Endothelial cell of umbilical vein (primary cell): ENCODE results near the gene DYRK3. TPM values are rescaled to one million over a fixed set of nuclear protein-coding genes. Genes with fewer than 3 reads are reported as not detected.
A peak's percentile ranks its signal among the peaks of the same experiment; 100 is the strongest.

Source experiments
- BruUV-seq: library from RNA; stranded (reverse); fragments of 400-500 nt; replicated peaks from 2 replicates; lab custom pipeline; 2021; lab: Mats Ljungman, UMichigan
- CTCF ChIA-PET: fragments of 300-600, 350-600 bp; sonication (Branson Sonifier 250); formaldehyde crosslinking; loops from one replicate; lab custom pipeline; 2021; ENCODE audit warnings: antibody characterized with exemption, inconsistent platforms; lab: Charles Lee
- POLR2A ChIA-PET: fragments of 300-600, 350-600 bp; sonication (Branson Sonifier 250); formaldehyde crosslinking; loops from one replicate; lab custom pipeline; 2021; ENCODE audit warnings: antibody characterized with exemption, inconsistent platforms; lab: Charles Lee
- DNase-seq: peaks from one replicate; pipeline ENCODE4 v3.0.0-alpha.2; 2011; ENCODE audit warnings: low read depth, low spot score
- FAIRE-seq: peaks from 2 replicates; lab custom pipeline; 2011; peaks lifted over from hg19 to GRCh38; lab: Jason Lieb, UNC
- H2AFZ ChIP-seq: 2 replicates; pipeline ENCODE4 v1.6.0; 2012; ENCODE audit warnings: low read depth, low read length, control low read depth, inconsistent platforms
- H3K27ac ChIP-seq: 2 replicates; pipeline ENCODE4 v1.5.1; 2011; ENCODE audit warnings: low read depth, mild to moderate bottlenecking, control low read depth, low read length, moderate library complexity; ENCODE audit not compliant: insufficient read depth
- H3K27me3 ChIP-seq, 2 experiments: 2 replicates each; pipeline versions ENCODE4 v1.6.0 to v1.6.1; 2011; ENCODE audit warnings: low read length in 2 of 2, mixed read lengths in 1 of 2; ENCODE audit not compliant: control insufficient read depth in 2 of 2, insufficient read depth in 2 of 2
- H3K36me3 ChIP-seq, 2 experiments: 2 replicates in 1 of 2; 3 replicates in 1 of 2; pipeline ENCODE4 v1.5.1; 2011; ENCODE audit warnings: low read length in 2 of 2, mild to moderate bottlenecking in 1 of 2, moderate library complexity in 1 of 2; ENCODE audit not compliant: control insufficient read depth in 2 of 2, insufficient read depth in 2 of 2; ENCODE audit errors: extremely low read depth in 1 of 2
- H3K4me1 ChIP-seq: 3 replicates; pipeline ENCODE4 v1.5.1; 2011; ENCODE audit warnings: mild to moderate bottlenecking, low read length; ENCODE audit not compliant: control insufficient read depth, insufficient read depth; ENCODE audit errors: extremely low read depth
- H3K4me2 ChIP-seq: 2 replicates; pipeline ENCODE4 v1.6.1; 2011; ENCODE audit warnings: low read length, control low read depth, mixed read lengths; ENCODE audit not compliant: insufficient read depth
- H3K4me3 ChIP-seq, 3 experiments: fragments of 200-600 bp in 1 of 3; sonication (generic), shearing (Covaris generic) in 1 of 3; replicated peaks in 1 of 3; 2 replicates each; pipeline ENCODE4 v1.5.1; 2011 to 2016; ENCODE audit warnings: control low read depth in 3 of 3, low read length in 3 of 3, mild to moderate bottlenecking in 2 of 3, inconsistent platforms in 1 of 3, low read depth in 1 of 3, moderate library complexity in 1 of 3; ENCODE audit not compliant: insufficient read depth in 1 of 3
- H3K79me2 ChIP-seq: 2 replicates; pipeline ENCODE4 v1.6.0; 2012; ENCODE audit warnings: low read length, inconsistent platforms; ENCODE audit not compliant: control insufficient read depth, insufficient read depth
- H3K9ac ChIP-seq: replicated peaks from 2 replicates; pipeline ENCODE3; 2011; ENCODE audit warnings: low read length, control low read depth; ENCODE audit not compliant: insufficient read depth; ENCODE audit errors: extremely low read depth
- H3K9me1 ChIP-seq: replicated peaks from 3 replicates; pipeline ENCODE4 v1.6.0; 2011; ENCODE audit warnings: mild to moderate bottlenecking, low read length; ENCODE audit not compliant: control insufficient read depth, insufficient read depth; ENCODE audit errors: extremely low read depth
- H3K9me3 ChIP-seq: replicated peaks from 2 replicates; pipeline ENCODE4 v1.5.1; 2012; ENCODE audit warnings: low read length, inconsistent platforms; ENCODE audit not compliant: control insufficient read depth, insufficient read depth
- H4K20me1 ChIP-seq: replicated peaks from 2 replicates; pipeline ENCODE3; 2011; ENCODE audit warnings: mild to moderate bottlenecking, low read length; ENCODE audit not compliant: control insufficient read depth, insufficient read depth; ENCODE audit errors: extremely low read depth
- EZH2 ChIP-seq: IDR thresholded peaks from 2 replicates; pipeline ENCODE4 v1.6.1; 2012; ENCODE audit warnings: borderline replicate concordance, low read depth, mild to moderate bottlenecking, moderate library complexity, low read length, inconsistent platforms; ENCODE audit not compliant: severe bottlenecking
- FOS ChIP-seq: IDR thresholded peaks from 2 replicates; pipeline ENCODE4 v1.6.1; 2011; ENCODE audit warnings: mild to moderate bottlenecking, low read length, moderate library complexity, borderline replicate concordance; ENCODE audit not compliant: insufficient read depth
- GATA2 ChIP-seq: IDR thresholded peaks from 2 replicates; pipeline ENCODE4 v1.7.0; 2011; ENCODE audit warnings: low read depth, mild to moderate bottlenecking, moderate library complexity, mixed read lengths, low read length; ENCODE audit not compliant: insufficient read length, insufficient read depth
- JUN ChIP-seq: IDR thresholded peaks from 2 replicates; pipeline ENCODE4 v1.6.1; 2011; ENCODE audit warnings: borderline replicate concordance, low read depth; ENCODE audit not compliant: insufficient read length, insufficient read depth
- MYC ChIP-seq: IDR thresholded peaks from one replicate; pipeline ENCODE4 v1.6.1; 2011; ENCODE audit warnings: mild to moderate bottlenecking, low read depth, low read length
- POLR2A ChIP-seq: IDR thresholded peaks from 2 replicates; pipeline ENCODE4 v1.6.1; 2012; ENCODE audit warnings: low read depth, mild to moderate bottlenecking, control low read depth, low read length
- POLR2AphosphoS5 ChIP-seq: IDR thresholded peaks from 2 replicates; pipeline ENCODE4 v1.6.1; 2012; ENCODE audit warnings: low read depth, mild to moderate bottlenecking, control low read depth, low read length, moderate library complexity; ENCODE audit not compliant: insufficient read depth
- dilution Hi-C: fragments of 300-500 bp; cut with MboI; formaldehyde crosslinking; loops from one replicate; pipeline ENCODE4 v1.15.0; 2019; ENCODE audit warnings: low sequenced_read_pairs; ENCODE audit not compliant: extremely low pct_ligation_motif_present
- intact Hi-C: fragments of 100-400 bp; cut with micrococcal nuclease; formaldehyde crosslinking; loops from one replicate; pipeline ENCODE4 v1.10.0; 2022
- polyA plus RNA-seq, 4 experiments: library from polyadenylated mRNA; depleted of rRNA in 3 of 4; stranded (reverse) in 3 of 4; unstranded in 1 of 4; fragments of >200 nt; gene quantifications; 2 replicates each; pipeline versions ENCODE4 v1.2.1 to v1.2.3, GENCODE V29; 2011 to 2012; ENCODE audit warnings: missing spikeins in 1 of 4
- total RNA-seq: library from RNA; stranded (reverse); gene quantifications from 2 replicates; pipeline ENCODE4 v1.2.3, GENCODE V29; 2021
- TF ChIP-seq, protein P1 (sequence below), 2 donors: IDR thresholded peaks; 1 replicate in 1 of 2; 2 replicates in 1 of 2; pipeline ENCODE4 v1.5.1; 2011; ENCODE audit warnings: low read length in 2 of 2, mild to moderate bottlenecking in 2 of 2, moderate library complexity in 2 of 2, control low read depth in 1 of 2, inconsistent platforms in 1 of 2, low read depth in 1 of 2; ENCODE audit not compliant: insufficient read depth in 1 of 2; ENCODE audit errors: extremely low read depth in 1 of 2
- TF ChIP-seq, protein P2 (sequence below): IDR thresholded peaks from 2 replicates; pipeline ENCODE4 v1.6.1; 2011; ENCODE audit not compliant: insufficient read depth, insufficient read length

Gene DYRK3
- total and polyA plus RNA-seq, 2 donors (not counting 3 experiments of a cell fraction or from before 2014, with no cell fraction given), result 3.4 to 7.4 TPM

DNA sequence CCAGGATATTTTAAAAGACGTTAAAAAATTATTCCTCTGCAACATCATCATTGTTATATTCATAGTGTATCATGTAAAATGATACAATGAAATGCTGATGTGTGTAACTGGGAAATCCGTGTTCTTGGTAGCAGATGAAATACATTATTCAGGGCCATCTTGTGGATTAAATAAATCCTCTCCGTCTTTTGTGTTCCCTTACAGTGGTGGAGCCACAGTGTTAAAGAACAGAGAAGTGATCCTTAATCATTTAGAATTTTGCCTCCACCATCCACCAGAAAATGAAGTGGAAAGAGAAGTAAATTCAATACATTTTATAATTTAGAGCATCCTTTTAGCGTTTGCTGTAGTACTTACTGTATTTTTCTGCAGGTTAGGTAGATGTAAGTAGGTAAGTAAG is 1.3 kb downstream of the DYRK3 start:
- Histone ChIP-seq H3K4me1 (peaks cover 13% of the 10 kb centered on the region), H3K9ac (no peak overlapping the region), H3K27me3 (no peaks in the 10 kb centered on the region), H3K36me3 (no peaks in the 10 kb centered on the region), H3K9me3 (no peaks in the 10 kb centered on the region), H3K79me2 (peaks cover 5% of the 10 kb centered on the region), H3K9me1 (no peaks in the 10 kb centered on the region), H3K4me3 (peak overlapping the region in 2 of 3 experiments; percentile 72 to 90), H3K4me2 (peak overlapping the region; percentile 91), H4K20me1 (no peaks in the 10 kb centered on the region), H2AFZ (no peak overlapping the region), H3K27ac (no peak overlapping the region)
- CTCF ChIA-PET, result interaction anchor here (1.3 to 14.5 kb wide), 5 partner anchors 25 to 157 kb away, joined by 3 to 663 read pairs (median 9); partner anchors contain the start of gene EIF2D
- dilution Hi-C loops (no loop called here), intact Hi-C loops (no loop called here)
- BruUV-seq, result no TSS peak
- POLR2A ChIA-PET, result no interaction called here
- TF ChIP-seq MYC (no peak), JUN (no peak), GATA2 (no peak), FOS (no peak), POLR2A (no peak), EZH2 (no peak), POLR2AphosphoS5 (no peak)
- TF ChIP-seq, protein P1, sequence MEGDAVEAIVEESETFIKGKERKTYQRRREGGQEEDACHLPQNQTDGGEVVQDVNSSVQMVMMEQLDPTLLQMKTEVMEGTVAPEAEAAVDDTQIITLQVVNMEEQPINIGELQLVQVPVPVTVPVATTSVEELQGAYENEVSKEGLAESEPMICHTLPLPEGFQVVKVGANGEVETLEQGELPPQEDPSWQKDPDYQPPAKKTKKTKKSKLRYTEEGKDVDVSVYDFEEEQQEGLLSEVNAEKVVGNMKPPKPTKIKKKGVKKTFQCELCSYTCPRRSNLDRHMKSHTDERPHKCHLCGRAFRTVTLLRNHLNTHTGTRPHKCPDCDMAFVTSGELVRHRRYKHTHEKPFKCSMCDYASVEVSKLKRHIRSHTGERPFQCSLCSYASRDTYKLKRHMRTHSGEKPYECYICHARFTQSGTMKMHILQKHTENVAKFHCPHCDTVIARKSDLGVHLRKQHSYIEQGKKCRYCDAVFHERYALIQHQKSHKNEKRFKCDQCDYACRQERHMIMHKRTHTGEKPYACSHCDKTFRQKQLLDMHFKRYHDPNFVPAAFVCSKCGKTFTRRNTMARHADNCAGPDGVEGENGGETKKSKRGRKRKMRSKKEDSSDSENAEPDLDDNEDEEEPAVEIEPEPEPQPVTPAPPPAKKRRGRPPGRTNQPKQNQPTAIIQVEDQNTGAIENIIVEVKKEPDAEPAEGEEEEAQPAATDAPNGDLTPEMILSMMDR (IDR thresholded peaks at IDR 0.05; ENCODE audit: extremely low read depth in 1 of 2, insufficient read depth in 1 of 2, low read depth in 1 of 2, low read length in 2 of 2), result no peak
- TF ChIP-seq, protein P2, sequence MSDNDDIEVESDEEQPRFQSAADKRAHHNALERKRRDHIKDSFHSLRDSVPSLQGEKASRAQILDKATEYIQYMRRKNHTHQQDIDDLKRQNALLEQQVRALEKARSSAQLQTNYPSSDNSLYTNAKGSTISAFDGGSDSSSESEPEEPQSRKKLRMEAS, result no peak
- FAIRE-seq (no peak), DNase-seq (no peak)
